ENCODE data around the gene PLXNA1.

The PLXNA1 gene

DNA sequence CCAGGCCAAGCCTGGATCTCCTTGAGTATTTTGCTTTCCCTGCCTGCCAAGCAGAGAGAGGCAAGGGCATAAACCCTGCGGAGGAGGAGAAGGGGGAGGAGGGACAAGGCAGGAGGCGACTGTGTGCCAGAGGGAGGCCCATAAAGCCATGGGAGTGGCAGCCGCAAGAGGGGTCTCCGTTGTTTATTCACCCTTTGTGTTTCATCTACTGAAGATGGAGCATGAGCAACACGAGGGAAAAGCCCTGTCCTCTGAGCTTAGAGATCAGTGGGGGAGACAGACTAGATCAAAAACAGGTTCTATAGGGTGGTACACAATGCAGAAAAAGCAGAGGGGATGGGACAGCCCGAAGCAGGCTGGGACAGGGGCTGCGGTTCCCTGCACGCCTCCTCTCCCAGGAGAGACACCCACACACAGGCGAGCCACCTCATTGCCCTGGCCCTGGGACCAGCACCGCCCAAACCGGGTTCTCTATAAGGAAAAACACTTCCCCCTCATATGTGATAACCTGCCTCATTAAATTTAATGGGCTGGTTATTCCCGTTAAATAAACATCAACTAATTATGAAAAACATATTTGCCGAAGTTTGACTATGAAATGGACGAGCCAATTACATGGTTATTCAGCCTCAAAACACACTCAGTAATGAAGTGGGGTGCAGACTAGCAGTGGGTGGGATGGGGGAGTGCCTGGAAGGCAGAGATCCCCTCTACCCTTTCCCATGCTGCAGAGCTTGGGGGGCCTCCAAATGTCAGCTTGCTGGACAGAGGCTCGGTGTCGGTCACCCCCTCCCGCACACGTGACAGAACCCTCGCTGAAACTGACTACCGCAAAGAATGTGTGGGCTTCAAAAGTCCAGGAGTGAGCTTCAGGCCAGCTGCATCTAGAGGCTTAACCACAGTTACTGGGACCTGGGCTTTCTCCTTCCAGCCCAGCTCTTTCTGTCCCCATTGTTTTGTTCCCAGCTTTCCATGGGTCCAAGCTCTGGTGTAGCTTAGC is 14.2 kb upstream of the PLXNA1 start:
- DNase-seq = no peak

GRCh38 chr3:126969586-126969985 is 13.3 kb upstream of the PLXNA1 start:
- no peak for DNase-seq

DNA sequence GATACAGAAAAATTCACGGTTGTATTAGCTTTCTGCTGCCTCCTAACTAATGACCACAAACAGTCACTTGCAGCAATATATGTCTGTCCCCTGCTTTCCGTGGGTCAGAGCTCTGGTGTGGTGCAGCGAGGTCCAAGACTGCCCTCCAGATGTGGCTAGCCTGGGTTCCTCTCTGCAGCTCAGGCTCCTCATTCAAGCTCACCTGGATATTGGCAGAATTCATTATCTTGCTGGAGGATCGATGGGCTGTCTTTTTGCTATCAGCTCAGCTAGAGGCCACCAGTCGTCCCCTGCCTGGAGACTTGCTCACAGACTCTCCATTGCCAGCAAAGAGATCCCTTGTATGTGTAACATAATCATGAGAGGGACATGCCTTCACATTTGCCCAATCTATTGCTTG is 12.8 kb upstream of the PLXNA1 start:
- DNase-seq = no peak

DNA sequence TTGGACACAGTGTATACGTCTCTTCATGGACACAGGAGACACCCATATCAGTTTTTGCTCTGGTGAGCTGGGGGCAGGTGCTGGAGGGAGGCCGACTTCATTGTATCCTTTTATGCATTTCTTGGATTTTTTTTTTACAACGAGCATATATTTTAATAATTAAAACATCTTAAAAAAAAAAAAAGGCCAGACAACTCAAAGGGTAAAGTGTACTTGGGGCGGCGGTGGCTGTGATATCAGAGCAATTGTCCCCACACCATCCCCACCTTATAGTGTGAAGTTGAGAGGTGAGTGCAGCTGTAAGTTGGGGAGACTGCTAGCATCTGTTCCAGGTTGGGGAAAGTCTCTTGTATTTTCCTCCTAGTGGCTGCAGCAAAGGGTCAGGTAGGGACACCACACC is 12.0 kb upstream of the PLXNA1 start:
- no peak for DNase-seq

DNA sequence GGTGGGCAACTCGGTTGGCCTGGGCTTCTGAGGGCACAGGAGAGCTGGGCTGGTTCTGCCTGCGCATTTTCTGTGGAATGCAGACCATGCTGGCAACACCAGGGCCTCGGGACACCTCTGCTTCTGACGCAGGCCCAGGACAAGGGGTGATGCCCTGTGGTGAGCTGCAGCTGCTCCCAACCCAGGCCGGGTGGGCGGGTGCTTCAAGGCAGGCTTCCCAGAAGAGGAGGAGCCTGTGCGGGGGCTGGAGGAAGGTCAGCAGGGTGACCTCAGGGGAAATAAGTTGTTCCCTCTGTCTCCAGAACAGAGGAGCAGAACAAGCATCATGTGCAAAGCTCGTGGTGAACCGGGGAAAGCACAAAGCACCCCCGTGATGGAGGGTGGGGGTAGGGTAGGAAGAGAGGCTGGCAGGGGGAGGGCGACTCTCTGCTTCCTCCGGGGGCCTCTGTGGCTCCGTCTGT is 11.0 kb upstream of the PLXNA1 start:
- no peak for DNase-seq

- no peak for DNase-seq
These were observed 10.0 kb upstream of the PLXNA1 start for GRCh38 chr3:126972866-126973265.

GRCh38 chr3:126973814-126974213 is 9.1 kb upstream of the PLXNA1 start:
- no peak for DNase-seq

GRCh38 chr3:126974756-126975155 is 8.2 kb upstream of the PLXNA1 start:
- DNase-seq = no peak

- no peak for DNase-seq
These were observed 6.0 kb upstream of the PLXNA1 start for GRCh38 chr3:126976906-126977305.

DNA sequence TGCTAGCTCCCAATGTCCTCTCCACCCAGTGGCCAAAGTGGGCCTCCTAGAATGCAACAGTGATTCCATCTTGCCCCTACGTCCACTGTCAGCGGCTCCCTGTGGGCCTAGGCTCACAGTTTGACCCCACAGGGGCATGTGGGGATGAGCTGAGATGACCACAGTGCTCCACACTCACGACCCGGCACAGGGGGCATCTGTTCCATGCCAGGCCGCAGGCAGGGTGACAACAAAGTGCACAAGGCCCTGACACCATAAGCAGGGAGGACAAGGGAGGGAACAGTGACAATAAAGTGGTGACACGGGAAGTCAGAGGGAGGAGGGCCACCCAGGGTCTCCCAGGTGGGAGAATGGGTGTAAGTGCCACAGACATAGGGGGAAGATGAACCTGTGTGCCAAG is 5.1 kb upstream of the PLXNA1 start:
- no peak for DNase-seq

DNA sequence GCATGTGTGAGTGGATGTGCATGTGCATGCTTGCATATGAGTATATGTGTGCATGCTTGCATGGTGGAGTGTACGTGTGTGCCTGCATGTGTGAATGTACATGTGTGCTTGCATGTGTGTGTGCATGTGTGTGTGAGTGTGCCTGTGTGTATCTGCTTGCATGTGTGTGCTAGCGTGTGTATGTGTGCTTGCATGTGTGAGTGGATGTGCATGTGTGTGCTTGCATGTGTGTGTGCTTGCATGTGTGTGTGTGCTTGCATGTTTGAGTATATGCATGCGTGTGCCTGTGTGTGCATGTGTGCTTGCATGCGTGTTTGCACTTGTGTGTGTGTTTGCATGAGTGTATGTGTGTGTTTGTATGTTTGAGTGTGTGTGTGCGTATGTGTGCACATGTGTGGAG is 4.6 kb upstream of the PLXNA1 start:
- DNase-seq = no peak

- DNase-seq = no peak
These were observed 3.8 kb upstream of the PLXNA1 start for GRCh38 chr3:126979046-126979628.

DNA sequence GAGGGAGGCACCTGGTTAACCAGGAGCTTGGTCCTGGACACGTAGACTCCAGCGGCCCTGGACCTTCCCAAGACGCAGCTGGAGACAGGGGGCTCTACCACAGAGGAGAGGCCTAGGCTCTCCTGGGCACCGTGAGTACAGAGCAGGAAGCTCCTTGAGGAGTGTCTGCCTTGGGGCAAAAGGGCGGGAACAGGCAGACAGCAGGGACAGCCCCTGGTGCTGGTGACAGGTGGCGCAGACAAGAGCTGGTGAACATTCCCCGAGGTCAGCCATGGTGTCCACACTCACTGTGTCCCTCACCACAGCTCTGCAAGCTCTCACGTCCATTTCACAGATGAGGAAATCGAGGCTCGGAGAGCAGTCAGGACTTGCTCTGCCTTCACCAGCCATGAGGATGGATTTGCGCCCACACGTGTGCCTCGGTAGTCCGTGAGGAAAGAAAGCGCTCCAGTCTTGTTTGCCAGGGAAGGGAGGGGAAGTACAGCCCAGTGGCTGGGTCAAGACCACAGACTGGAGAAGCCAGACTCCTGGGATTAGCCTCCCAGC is 2.6 kb upstream of the PLXNA1 start:
- DNase-seq = no peak

GRCh38 chr3:126982126-126982470 is 817 bp upstream of the PLXNA1 start:
- DNase-seq = no peak

- no peak for DNase-seq
These were observed 349 bp downstream of the PLXNA1 start for GRCh38 chr3:126983276-126983652.

- DNase-seq = peak; percentile 54
These were observed 907 bp downstream of the PLXNA1 start for GRCh38 chr3:126983653-126984390.

DNA sequence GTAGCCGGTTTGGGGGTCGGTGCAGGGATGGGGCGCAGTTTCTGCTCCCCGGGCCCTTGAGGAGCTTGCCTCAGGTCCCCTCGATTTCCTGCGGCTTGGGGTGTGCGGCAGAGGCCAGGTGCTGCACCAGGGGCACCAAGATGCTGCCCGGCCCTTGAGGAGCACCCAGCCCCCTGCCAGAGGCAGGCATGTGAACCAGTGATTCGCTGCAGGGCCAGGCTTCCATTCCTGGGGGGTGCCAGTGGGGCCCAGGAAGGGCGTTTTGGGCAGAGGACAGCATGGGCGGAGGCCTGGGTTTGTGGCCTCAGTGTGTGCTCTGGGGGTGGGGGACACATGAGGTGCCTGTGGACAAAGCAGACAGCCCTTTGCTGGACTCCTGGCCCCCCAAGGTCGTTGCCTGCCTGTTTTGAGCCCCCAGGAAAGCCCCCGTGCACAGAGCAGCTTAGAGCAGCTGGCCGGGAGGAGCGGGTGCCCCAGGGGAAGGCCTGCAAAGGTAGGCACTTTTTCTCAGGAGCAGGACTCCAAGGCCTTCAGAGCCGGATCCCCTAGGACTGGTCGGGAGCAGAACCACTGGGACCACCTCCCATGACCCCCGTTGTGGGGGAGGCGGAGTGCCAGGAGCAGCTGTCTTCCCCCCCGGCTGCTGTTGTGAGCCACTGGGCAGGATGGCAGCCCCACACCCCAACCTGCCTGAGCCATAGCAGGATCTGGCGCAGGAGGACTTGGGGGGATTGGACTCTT is 1.6 kb downstream of the PLXNA1 start:
- no peak for DNase-seq

- DNase-seq = no peak
These were observed 2.4 kb downstream of the PLXNA1 start for GRCh38 chr3:126985132-126985985.

DNA sequence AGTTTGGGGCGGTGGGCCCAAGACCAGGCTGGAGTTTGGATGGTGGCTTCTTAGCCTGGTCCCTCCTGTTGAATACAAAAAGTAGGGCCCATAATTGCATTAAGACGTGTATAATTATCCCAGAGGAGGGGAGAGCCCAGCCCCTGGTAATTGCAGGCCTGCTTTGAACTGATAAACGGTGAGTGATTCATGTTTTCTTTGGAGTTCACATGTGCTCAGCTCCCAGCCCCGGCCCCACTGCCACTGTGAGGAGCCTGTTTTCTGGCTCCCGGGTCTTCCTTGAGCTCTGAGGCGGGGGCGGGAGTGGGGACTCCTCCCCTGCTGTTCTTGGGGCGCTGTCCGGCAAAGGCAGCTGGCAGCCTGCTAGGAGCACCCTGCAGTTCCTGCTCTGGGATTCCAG is 3.1 kb downstream of the PLXNA1 start:
- DNase-seq = no peak

GRCh38 chr3:126987129-126987528 is 4.2 kb downstream of the PLXNA1 start:
- no peak for DNase-seq

- no peak for DNase-seq
These were observed 4.7 kb downstream of the PLXNA1 start for GRCh38 chr3:126987596-126987995.

Data from activated T-cell treated with anti-CD3 and anti-CD28 coated beads, Interleukin-2, amount 50 U/mL, for 1 hour (primary cell).